Measurements from ENCODE around the gene AFDN. TPM values are rescaled to one million over a fixed set of nuclear protein-coding genes. Genes with fewer than 3 reads are reported as not detected.

AFDN gene
- total RNA-seq, 3 donors from 2014 or later (not counting 1 experiment from before 2014, with no cell fraction given), result 6.3 to 9.3 (median 7.9) TPM

GRCh38 chr6:167847936-167848335 is 21.2 kb downstream of the AFDN start:
- Histone ChIP-seq H3K36me3 (ENCODE audit: control insufficient read depth, insufficient read depth, low read length) (no peaks in the 10 kb centered on the region), H3K4me1 (ENCODE audit: control insufficient read depth, insufficient read depth, low read length) (no peaks in the 10 kb centered on the region), H3K9me3 (ENCODE audit: control insufficient read depth, insufficient read depth, low read length) (no peaks in the 10 kb centered on the region), H3K27me3 (ENCODE audit: control insufficient read depth, insufficient read depth, low read length) (peaks cover 2% of the 10 kb centered on the region), H3K4me3 (ENCODE audit: low read length) (no peak overlapping the region), H3K27ac (ENCODE audit: low read length) (no peak overlapping the region)
- intact Hi-C loops (cut with micrococcal nuclease), result no loop called here
- DNase-seq, result no peak
- Mint-ChIP-seq H3K9me3 (no peaks in the 10 kb centered on the region), H3K4me1 (peaks cover 5 to 6% of the 10 kb centered on the region in 2 donors), H3K4me3 (no peak overlapping the region), H3K36me3 (no peaks in the 10 kb centered on the region), H3K27me3 (ENCODE audit: low read depth in 2 of 2) (peaks cover 26 to 49% of the 10 kb centered on the region in 2 donors), H3K27ac (no peak overlapping the region)
- no peak for TF ChIP-seq CTCF (IDR thresholded peaks at IDR 0.05)
- no peak for ATAC-seq
- 100% methylated on average over 1 of the region's 1 CpG for WGBS (ENCODE audit: insufficient coverage)

GRCh38 chr6:167848783-167849182 is 22.1 kb downstream of the AFDN start:
- ATAC-seq (no peak), DNase-seq (no peak)
- Mint-ChIP-seq H3K9me3 (no peaks in the 10 kb centered on the region), H3K36me3 (no peaks in the 10 kb centered on the region), H3K4me3 (no peak overlapping the region), H3K27me3 (ENCODE audit: low read depth in 2 of 2) (peaks cover 28 to 57% of the 10 kb centered on the region in 2 donors), H3K4me1 (peaks cover 5 to 6% of the 10 kb centered on the region in 2 donors), H3K27ac (no peak overlapping the region)
- no peak overlapping the region for H3K27ac ChIP-seq (ENCODE audit: low read length)
- H3K27me3 ChIP-seq (ENCODE audit: control insufficient read depth, insufficient read depth, low read length), result peaks cover 2% of the 10 kb centered on the region
- intact Hi-C loops (cut with micrococcal nuclease), result no loop called here
- no peaks in the 10 kb centered on the region for H3K36me3 ChIP-seq (ENCODE audit: control insufficient read depth, insufficient read depth, low read length)
- no peaks in the 10 kb centered on the region for H3K9me3 ChIP-seq (ENCODE audit: control insufficient read depth, insufficient read depth, low read length)
- 92% methylated on average over 2 of the region's 4 CpGs for WGBS (ENCODE audit: insufficient coverage)
- TF ChIP-seq CTCF (IDR thresholded peaks at IDR 0.05), result no peak
- H3K4me3 ChIP-seq (ENCODE audit: low read length), result no peak overlapping the region
- H3K4me1 ChIP-seq (ENCODE audit: control insufficient read depth, insufficient read depth, low read length), result no peaks in the 10 kb centered on the region

GRCh38 chr6:167849846-167850459 is 23.2 kb downstream of the AFDN start:
- Histone ChIP-seq H3K36me3 (ENCODE audit: control insufficient read depth, insufficient read depth, low read length) (no peaks in the 10 kb centered on the region), H3K4me1 (ENCODE audit: control insufficient read depth, insufficient read depth, low read length) (no peaks in the 10 kb centered on the region), H3K9me3 (ENCODE audit: control insufficient read depth, insufficient read depth, low read length) (no peaks in the 10 kb centered on the region), H3K4me3 (ENCODE audit: low read length) (no peak overlapping the region), H3K27me3 (ENCODE audit: control insufficient read depth, insufficient read depth, low read length) (peaks cover 2% of the 10 kb centered on the region), H3K27ac (ENCODE audit: low read length) (no peak overlapping the region)
- intact Hi-C loops (cut with micrococcal nuclease), result no loop called here
- whole genome bisulfite sequencing (ENCODE audit: insufficient coverage), result 67% methylated on average over 3 of the region's 4 CpGs
- Mint-ChIP-seq H3K27ac (no peak overlapping the region), H3K9me3 (no peaks in the 10 kb centered on the region), H3K4me3 (no peak overlapping the region), H3K4me1 (peaks cover 5 to 6% of the 10 kb centered on the region in 2 donors), H3K27me3 (ENCODE audit: low read depth in 2 of 2) (peaks cover 26 to 66% of the 10 kb centered on the region in 2 donors), H3K36me3 (no peaks in the 10 kb centered on the region)
- DNase-seq, result no peak
- ATAC-seq, result no peak
- no peak for TF ChIP-seq CTCF (IDR thresholded peaks at IDR 0.05)

- Histone ChIP-seq H3K4me1 (ENCODE audit: control insufficient read depth, insufficient read depth, low read length) (no peaks in the 10 kb centered on the region), H3K27ac (ENCODE audit: low read length) (no peak overlapping the region), H3K9me3 (ENCODE audit: control insufficient read depth, insufficient read depth, low read length) (no peaks in the 10 kb centered on the region), H3K4me3 (ENCODE audit: low read length) (no peak overlapping the region), H3K27me3 (ENCODE audit: control insufficient read depth, insufficient read depth, low read length) (peaks cover 5% of the 10 kb centered on the region), H3K36me3 (ENCODE audit: control insufficient read depth, insufficient read depth, low read length) (no peaks in the 10 kb centered on the region)
- Mint-ChIP-seq H3K4me1 (peaks cover 5 to 6% of the 10 kb centered on the region in 2 donors), H3K27ac (no peak overlapping the region), H3K27me3 (ENCODE audit: low read depth in 2 of 2) (peaks cover 24 to 66% of the 10 kb centered on the region in 2 donors), H3K36me3 (no peaks in the 10 kb centered on the region), H3K4me3 (no peak overlapping the region), H3K9me3 (no peaks in the 10 kb centered on the region)
- DNase-seq (no peak), ATAC-seq (no peak)
- WGBS (ENCODE audit: insufficient coverage), result 91% methylated on average over 5 of the region's 6 CpGs
- no peak for TF ChIP-seq CTCF (IDR thresholded peaks at IDR 0.05)
- intact Hi-C loops (cut with micrococcal nuclease), result no loop called here
Measured at GRCh38 chr6:167850782-167851181, 24.1 kb downstream of the AFDN start.

Measured in natural killer cell (primary cell).